HCT116 (cell line): ENCODE measurements around the gene TMEM184A. TPM values are rescaled to one million over a fixed set of nuclear protein-coding genes. Genes with fewer than 3 reads are reported as not detected.

Experiments used
- ATAC-seq: fragments of 200-7000 bp; cut with Tn5 transposase; 2 replicates; pipeline ENCODE4 v1.9.1; 2020; ENCODE audit warnings: mild to moderate bottlenecking, moderate library complexity
- BruUV-seq: library from RNA; stranded (reverse); fragments of 400-500 nt; replicated peaks from 2 replicates; lab custom pipeline; 2021; lab: Mats Ljungman, UMichigan
- CTCF ChIA-PET: fragments of 300-600 bp; sonication (Branson Sonifier 250); formaldehyde crosslinking; loops from one replicate; lab custom pipeline; 2021; ENCODE audit warnings: antibody characterized with exemption; lab: Charles Lee
- POLR2A ChIA-PET: fragments of 300-600, 350-600 bp; sonication (Branson Sonifier 250); formaldehyde crosslinking; loops from one replicate; lab custom pipeline; 2021; ENCODE audit warnings: antibody characterized with exemption; lab: Charles Lee
- RAD21 ChIA-PET, 2 experiments: fragments of 300-600 bp; sonication (Branson Sonifier 250); formaldehyde crosslinking; loops; one replicate each; lab custom pipeline; 2023; ENCODE audit warnings: low total read pairs in 2 of 2; ENCODE audit not compliant: uncharacterized antibody in 2 of 2, unreplicated experiment in 2 of 2, low non-redundant PET in 1 of 2; lab: Charles Lee
- DNase-seq: peaks from one replicate; pipeline ENCODE4 v3.0.0-alpha.2; 2010; ENCODE audit warnings: low read depth, low spot score
- H2AFZ ChIP-seq: fragments of 200-600 bp; shearing (Covaris generic), sonication (generic); 2 replicates; pipeline ENCODE4 v1.6.1; 2017; ENCODE audit warnings: low read depth, mixed run types, mixed read lengths, antibody characterized with exemption, low read length; ENCODE audit not compliant: poor library complexity, severe bottlenecking
- H3K27ac ChIP-seq: 2 replicates; pipeline ENCODE4 v1.5.1; 2012; ENCODE audit warnings: low read depth, low read length
- H3K27me3 ChIP-seq: fragments of 200-600 bp; sonication (generic); 2 replicates; pipeline ENCODE4 v1.6.1; 2016; ENCODE audit warnings: mixed run types, low read length, mixed read lengths; ENCODE audit not compliant: insufficient read depth
- H3K36me3 ChIP-seq, 2 experiments: fragments of 200-500 bp in 1 of 2; fragments of 200-600 bp in 1 of 2; sonication (Bioruptor generic) in 1 of 2; sonication (generic) in 1 of 2; 2 replicates each; pipeline versions ENCODE4 v1.5.1 to v1.6.1; 2014 to 2016; ENCODE audit warnings: low read length in 2 of 2, inconsistent platforms in 1 of 2, mixed read lengths in 1 of 2, mixed run types in 1 of 2; ENCODE audit not compliant: insufficient read depth in 2 of 2, control insufficient read depth in 1 of 2
- H3K4me1 ChIP-seq, 2 experiments: fragments of 200-600 bp in 1 of 2; sonication (generic) in 1 of 2; 2 replicates each; pipeline versions ENCODE4 v1.5.1 to v1.6.1; 2012 to 2017; ENCODE audit warnings: low read length in 2 of 2, inconsistent platforms in 1 of 2, mild to moderate bottlenecking in 1 of 2, mixed read lengths in 1 of 2, mixed run types in 1 of 2, moderate library complexity in 1 of 2; ENCODE audit not compliant: insufficient read depth in 2 of 2, control insufficient read depth in 1 of 2
- H3K4me2 ChIP-seq: fragments of 200-600 bp; sonication (generic); 2 replicates; pipeline ENCODE4 v1.6.1; 2017; ENCODE audit warnings: mixed run types, low read length, mixed read lengths
- H3K4me3 ChIP-seq, 2 experiments: fragments of 200-600 bp in 1 of 2; sonication (generic) in 1 of 2; replicated peaks in 1 of 2; 2 replicates each; pipeline ENCODE4 v1.5.1; 2011 to 2016; ENCODE audit warnings: low read length in 2 of 2, control low read depth in 1 of 2, low read depth in 1 of 2, mild to moderate bottlenecking in 1 of 2, mixed read lengths in 1 of 2, mixed run types in 1 of 2
- H3K79me2 ChIP-seq: fragments of 200-600 bp; sonication (generic); 2 replicates; pipeline ENCODE4 v1.6.1; 2017; ENCODE audit warnings: mild to moderate bottlenecking, mixed run types, low read length, moderate library complexity, mixed read lengths; ENCODE audit not compliant: insufficient read depth
- H3K9ac ChIP-seq: fragments of 200-600 bp; sonication (generic); 2 replicates; pipeline ENCODE4 v1.6.1; 2016; ENCODE audit warnings: low read length, mixed read lengths
- H3K9me2 ChIP-seq: fragments of 200-600 bp; sonication (generic), shearing (Covaris generic); 2 replicates; pipeline ENCODE4 v1.6.1; 2017; ENCODE audit warnings: mixed run types, mild to moderate bottlenecking, moderate library complexity; ENCODE audit not compliant: insufficient read depth
- H3K9me3 ChIP-seq, 2 experiments: fragments of 200-500 bp in 1 of 2; fragments of 200-600 bp in 1 of 2; sonication (Bioruptor generic) in 1 of 2; sonication (generic) in 1 of 2; 2 replicates each; pipeline ENCODE4 v1.6.1; 2014 to 2017; ENCODE audit warnings: low read length in 2 of 2, mixed read lengths in 2 of 2, inconsistent platforms in 1 of 2, low read depth in 1 of 2, mild to moderate bottlenecking in 1 of 2, mixed run types in 1 of 2, moderate library complexity in 1 of 2; ENCODE audit not compliant: control insufficient read depth in 1 of 2, insufficient read depth in 1 of 2
- H4K20me1 ChIP-seq: fragments of 200-600 bp; sonication (generic), shearing (Covaris generic); 2 replicates; pipeline ENCODE4 v1.6.1; 2017; ENCODE audit warnings: mixed run types, mild to moderate bottlenecking, moderate library complexity; ENCODE audit not compliant: insufficient read depth
- CBX3 ChIP-seq: IDR thresholded peaks from 2 replicates; pipeline ENCODE4 v1.6.1; 2012; ENCODE audit warnings: low read depth
- EZH2 ChIP-seq: fragments of 200-600 bp; sonication (generic); IDR thresholded peaks from 2 replicates; pipeline ENCODE4 v1.6.1; 2017; ENCODE audit warnings: antibody characterized with exemption, mixed run types
- EZH2phosphoT487 ChIP-seq: fragments of 200-600 bp; IDR thresholded peaks from 2 replicates; pipeline ENCODE4 v1.6.1; 2018; ENCODE audit warnings: antibody characterized with exemption, borderline replicate concordance
- POLR2A ChIP-seq: IDR thresholded peaks from 2 replicates; pipeline ENCODE4 v1.7.0; 2011; ENCODE audit warnings: borderline replicate concordance; ENCODE audit not compliant: insufficient read depth, insufficient read length; ENCODE audit errors: extremely low read depth
- RAD21 ChIP-seq: IDR thresholded peaks from 2 replicates; pipeline ENCODE4 v1.6.1; 2012; ENCODE audit warnings: low read depth, mild to moderate bottlenecking
- TCF7L2 ChIP-seq: IDR thresholded peaks from 2 replicates; pipeline ENCODE4 v1.7.0; 2011; ENCODE audit warnings: borderline replicate concordance, inconsistent platforms; ENCODE audit not compliant: insufficient read depth, insufficient read length; ENCODE audit errors: extremely low read depth
- ZNF274 ChIP-seq: fragments of 200-500 bp; sonication (Bioruptor generic); IDR thresholded peaks from 2 replicates; pipeline ENCODE4 v1.6.1; 2014; ENCODE audit warnings: mild to moderate bottlenecking, low read depth, low read length, inconsistent platforms
- intact Hi-C: fragments of 100-400 bp; cut with micrococcal nuclease; formaldehyde crosslinking; loops from 2 replicates; pipeline ENCODE4 v1.10.0; 2022
- total RNA-seq: library from RNA; stranded (reverse); gene quantifications from one replicate; pipeline ENCODE4 v1.2.1, GENCODE V29; 2021; ENCODE audit not compliant: unreplicated experiment
- TF ChIP-seq, protein P1 (sequence below): IDR thresholded peaks from 2 replicates; pipeline ENCODE4 v1.6.1; 2011; ENCODE audit warnings: mild to moderate bottlenecking, low read length, moderate library complexity; ENCODE audit not compliant: insufficient replicate concordance; ENCODE audit errors: extremely low read depth

TMEM184A gene
- total RNA-seq, 1 experiment from 2014 or later = 34.8 TPM

DNA sequence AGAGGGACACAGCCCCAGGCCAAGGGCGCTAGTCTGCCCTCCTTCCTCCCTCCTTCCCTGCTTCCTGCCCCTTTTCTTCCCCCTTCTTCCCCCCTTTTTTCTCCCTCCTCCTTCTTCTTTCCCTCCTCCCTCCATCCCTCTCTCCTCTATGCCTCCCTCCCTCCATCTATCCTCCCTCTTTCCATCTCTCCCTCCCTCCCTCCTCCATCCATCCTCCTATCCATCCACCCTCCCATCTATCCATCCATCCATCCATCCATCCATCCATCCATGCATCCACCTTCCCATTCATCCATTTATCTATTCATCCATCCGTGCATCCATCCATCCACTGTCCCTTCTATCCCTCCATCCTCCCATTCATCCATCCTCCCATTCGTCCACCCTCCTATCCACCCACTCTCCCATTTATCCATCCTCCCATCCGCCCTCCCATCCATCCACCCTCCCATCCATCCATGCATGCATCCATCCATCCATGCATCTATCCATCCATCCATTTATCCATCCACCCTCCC is 38.0 kb upstream of the TMEM184A start:
- Histone ChIP-seq H2AFZ (no peak overlapping the region), H3K27me3 (peaks cover 9% of the 10 kb centered on the region; the same call in 1 of the 2 replicates), H3K4me1 (no peaks in the 10 kb centered on the region), H3K79me2 (no peaks in the 10 kb centered on the region), H3K36me3 (no peaks in the 10 kb centered on the region), H3K9me3 (no peaks in the 10 kb centered on the region), H3K9ac (no peak overlapping the region), H3K4me2 (no peak overlapping the region), H4K20me1 (no peaks in the 10 kb centered on the region), H3K27ac (no peak overlapping the region), H3K4me3 (no peak overlapping the region), H3K9me2 (no peaks in the 10 kb centered on the region)
- intact Hi-C loops = no loop called here
- no TSS peak for BruUV-seq
- no peak for ATAC-seq
- no peak for TF ChIP-seq EZH2phosphoT487
- TF ChIP-seq, protein P1, sequence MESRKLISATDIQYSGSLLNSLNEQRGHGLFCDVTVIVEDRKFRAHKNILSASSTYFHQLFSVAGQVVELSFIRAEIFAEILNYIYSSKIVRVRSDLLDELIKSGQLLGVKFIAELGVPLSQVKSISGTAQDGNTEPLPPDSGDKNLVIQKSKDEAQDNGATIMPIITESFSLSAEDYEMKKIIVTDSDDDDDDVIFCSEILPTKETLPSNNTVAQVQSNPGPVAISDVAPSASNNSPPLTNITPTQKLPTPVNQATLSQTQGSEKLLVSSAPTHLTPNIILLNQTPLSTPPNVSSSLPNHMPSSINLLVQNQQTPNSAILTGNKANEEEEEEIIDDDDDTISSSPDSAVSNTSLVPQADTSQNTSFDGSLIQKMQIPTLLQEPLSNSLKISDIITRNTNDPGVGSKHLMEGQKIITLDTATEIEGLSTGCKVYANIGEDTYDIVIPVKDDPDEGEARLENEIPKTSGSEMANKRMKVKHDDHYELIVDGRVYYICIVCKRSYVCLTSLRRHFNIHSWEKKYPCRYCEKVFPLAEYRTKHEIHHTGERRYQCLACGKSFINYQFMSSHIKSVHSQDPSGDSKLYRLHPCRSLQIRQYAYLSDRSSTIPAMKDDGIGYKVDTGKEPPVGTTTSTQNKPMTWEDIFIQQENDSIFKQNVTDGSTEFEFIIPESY = no peak
- TF ChIP-seq POLR2A = no peak
- no peak for TF ChIP-seq RAD21
- no peak for TF ChIP-seq TCF7L2
- TF ChIP-seq CBX3 = no peak
- TF ChIP-seq EZH2 = no peak
- TF ChIP-seq ZNF274 = no peak
- ChIA-PET CTCF (no interaction called here), RAD21 (no interaction called here), POLR2A (no interaction called here)
- no peak for DNase-seq
